Ovary (tissue), 3 donors: Measurements from ENCODE around the gene FBXW8.

Experiments used
- CTCF ChIP-seq, 3 donors: fragments of 450-650 bp in 2 of 3; fragments of 200-600 bp in 1 of 3; IDR thresholded peaks; one replicate each; pipeline versions ENCODE4 v1.5.1 to v1.8.0; 2016 to 2022; ENCODE audit warnings: antibody characterized with exemption in 3 of 3, mild to moderate bottlenecking in 1 of 3
- POLR2A ChIP-seq: fragments of 450-650 bp; IDR thresholded peaks from one replicate; pipeline ENCODE4 v1.6.1; 2017; ENCODE audit warnings: antibody characterized with exemption, mild to moderate bottlenecking, moderate library complexity
- donor health status: DM: no; HTN: no; CAD: no.

GRCh38 chr12:116861320-116861719 lies 49.4 kb upstream of the FBXW8 start:
- no peak for TF ChIP-seq POLR2A
- TF ChIP-seq CTCF (IDR thresholded peaks at IDR 0.05): no peak
